D341Med (cell line): Measurements from ENCODE around the gene PPFIA4.
"Not testable (repeated sequence)": the region's sequence is repeated elsewhere in the genome, so short reads cannot be mapped to it uniquely, and the experiment has no call there.

ENCODE experiments used
- DNase-seq: peaks from one replicate; pipeline ENCODE4 v3.0.0; 2012; ENCODE audit warnings: low spot score

PPFIA4 gene

GRCh38 chr1:203026031-203026665 lies at the start of gene PPFIA4:
Gene PPFIA4 (plus strand): TSS chr1:203026491. CDS start chr1:203039009, 12,518 bp downstream.
- peak; percentile 100 for DNase-seq

GRCh38 chr1:202976633-202977032 lies 49.7 kb upstream of the PPFIA4 start:
- no peak for DNase-seq

GRCh38 chr1:202979459-202979858 lies 46.8 kb upstream of the PPFIA4 start:
- no peak for DNase-seq

- DNase-seq, result no peak
Observed at GRCh38 chr1:202981939-202982338, 44.4 kb upstream of the PPFIA4 start.

GRCh38 chr1:202982715-202983430 lies 43.4 kb upstream of the PPFIA4 start:
- DNase-seq, result no peak

- not testable (repeated sequence) for DNase-seq
Observed at GRCh38 chr1:202986120-202986519, 40.2 kb upstream of the PPFIA4 start.

- no peak for DNase-seq
Observed at GRCh38 chr1:202987255-202987654, 39.0 kb upstream of the PPFIA4 start.

GRCh38 chr1:202987922-202988583 lies 38.2 kb upstream of the PPFIA4 start:
- DNase-seq, result no peak

DNA sequence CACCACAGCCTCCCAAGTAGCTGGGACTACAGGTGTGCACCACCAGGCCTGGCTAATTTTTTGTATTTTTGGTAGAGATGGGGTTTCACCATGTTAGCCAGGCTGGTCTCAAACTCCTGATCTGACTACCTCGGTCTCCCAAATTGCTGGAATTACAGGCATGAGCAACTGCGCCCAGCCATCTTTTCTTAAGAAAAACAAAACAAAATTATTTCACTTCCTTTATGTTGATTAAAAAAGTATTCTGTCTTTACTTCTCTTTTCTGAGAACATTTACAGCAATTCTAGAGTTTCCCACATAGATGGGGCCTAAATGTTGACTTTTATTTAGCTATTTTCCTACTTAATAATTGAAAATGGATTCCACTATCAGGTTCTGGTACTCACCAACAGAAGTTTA lies 36.4 kb upstream of the PPFIA4 start:
- no peak for DNase-seq

DNA sequence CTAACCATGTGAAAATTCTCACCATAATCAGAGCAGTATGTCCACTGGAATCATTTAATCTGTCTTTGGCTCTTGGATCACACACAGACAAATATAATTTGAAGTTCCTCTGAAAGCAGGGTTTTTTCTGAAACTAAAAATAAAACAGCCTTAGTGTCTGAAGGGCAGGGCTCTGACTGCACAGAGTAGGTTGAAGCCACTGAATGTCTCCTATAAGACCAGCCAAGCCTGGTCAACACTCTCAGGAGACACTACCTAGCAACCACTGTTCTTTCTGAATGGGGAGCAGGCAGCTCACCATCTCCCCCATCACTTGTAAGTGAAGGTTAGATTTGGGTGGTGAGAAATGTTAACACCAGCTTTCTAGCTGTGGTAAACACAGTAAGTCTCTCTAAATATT lies 35.2 kb upstream of the PPFIA4 start:
- DNase-seq, result no peak

- no peak for DNase-seq
Observed at GRCh38 chr1:202994756-202995155, 31.5 kb upstream of the PPFIA4 start.

GRCh38 chr1:202998836-202999750 lies 27.2 kb upstream of the PPFIA4 start:
- DNase-seq, result peak; percentile 52

DNA sequence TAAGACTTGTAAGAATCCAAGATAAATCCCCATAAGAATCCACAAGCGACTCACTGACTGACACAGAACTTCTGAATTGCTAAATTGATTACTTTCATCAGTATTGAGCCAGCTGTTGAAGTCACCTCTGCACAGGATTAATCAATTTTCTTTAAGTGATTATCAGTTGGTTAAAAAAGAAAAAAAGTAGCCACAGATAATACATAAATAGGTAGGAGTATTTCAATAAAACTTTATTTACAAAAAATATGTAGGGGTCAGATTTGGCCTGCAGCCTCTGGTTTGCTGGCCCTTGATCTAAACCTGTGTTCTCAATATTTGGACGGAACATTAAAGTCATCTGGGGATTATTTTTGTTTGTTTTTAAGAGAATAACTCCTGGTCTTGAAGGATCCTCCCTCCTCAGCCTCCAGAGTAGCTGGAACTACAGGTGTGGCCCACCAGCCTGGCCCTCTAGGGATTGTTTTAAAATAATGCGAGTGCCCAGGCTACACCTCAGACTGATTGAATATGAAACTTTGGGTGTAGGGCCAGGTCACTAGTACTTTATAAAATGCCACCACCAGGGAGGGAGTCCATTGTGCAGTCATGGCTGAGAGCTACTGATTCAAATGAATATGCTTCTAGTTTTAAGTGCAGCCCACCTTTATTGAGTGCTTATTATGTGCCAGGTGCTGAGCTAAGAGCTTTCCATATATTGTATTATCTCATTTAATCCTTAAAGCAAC lies 25.9 kb upstream of the PPFIA4 start:
- DNase-seq, result no peak

- DNase-seq, result no peak
Observed at GRCh38 chr1:203001986-203002385, 24.3 kb upstream of the PPFIA4 start.

- DNase-seq, result no peak
Observed at GRCh38 chr1:203002951-203003350, 23.3 kb upstream of the PPFIA4 start.

- not testable (repeated sequence) for DNase-seq
Observed at GRCh38 chr1:203005395-203006142, 20.7 kb upstream of the PPFIA4 start.

- peak; percentile 98 for DNase-seq
Observed at GRCh38 chr1:203006948-203007871, 19.1 kb upstream of the PPFIA4 start, which contains the start of gene TMEM183A. Gene TMEM183A (plus strand): TSS chr1:203007374. CDS start chr1:203007466, 92 bp downstream.

- no peak for DNase-seq
Observed at GRCh38 chr1:203009185-203009584, 17.1 kb upstream of the PPFIA4 start.

- no peak for DNase-seq
Observed at GRCh38 chr1:203011582-203011981, 14.7 kb upstream of the PPFIA4 start.
